Thyroid gland (tissue), 4 donors: Measurements from ENCODE around the gene PLXDC2.

Experiments used
- CTCF ChIP-seq, 6 experiments: fragments of 200-600 bp in 3 of 6; fragments of 450-650 bp in 3 of 6; sonication (generic) in 3 of 6; IDR thresholded peaks; one replicate each; pipeline ENCODE4 v1.5.1; 2016 to 2019; ENCODE audit warnings: antibody characterized with exemption in 6 of 6, mild to moderate bottlenecking in 2 of 6, inconsistent platforms in 1 of 6, moderate library complexity in 1 of 6
- POLR2A ChIP-seq, 2 donors: fragments of 450-650 bp; IDR thresholded peaks; one replicate each; pipeline ENCODE4 v1.6.1; 2017; ENCODE audit warnings: antibody characterized with exemption in 2 of 2, mild to moderate bottlenecking in 2 of 2, moderate library complexity in 1 of 2

GRCh38 chr10:19825700-19826099, 9.5 kb downstream of the PLXDC2 start:
- no peak for TF ChIP-seq CTCF (IDR thresholded peaks at IDR 0.05)
- no peak for TF ChIP-seq POLR2A (IDR thresholded peaks at IDR 0.05)
